ENCODE results near the gene PCDH17. TPM values are rescaled to one million over a fixed set of nuclear protein-coding genes. Genes with fewer than 3 reads are reported as not detected.

Gene PCDH17, protein sequence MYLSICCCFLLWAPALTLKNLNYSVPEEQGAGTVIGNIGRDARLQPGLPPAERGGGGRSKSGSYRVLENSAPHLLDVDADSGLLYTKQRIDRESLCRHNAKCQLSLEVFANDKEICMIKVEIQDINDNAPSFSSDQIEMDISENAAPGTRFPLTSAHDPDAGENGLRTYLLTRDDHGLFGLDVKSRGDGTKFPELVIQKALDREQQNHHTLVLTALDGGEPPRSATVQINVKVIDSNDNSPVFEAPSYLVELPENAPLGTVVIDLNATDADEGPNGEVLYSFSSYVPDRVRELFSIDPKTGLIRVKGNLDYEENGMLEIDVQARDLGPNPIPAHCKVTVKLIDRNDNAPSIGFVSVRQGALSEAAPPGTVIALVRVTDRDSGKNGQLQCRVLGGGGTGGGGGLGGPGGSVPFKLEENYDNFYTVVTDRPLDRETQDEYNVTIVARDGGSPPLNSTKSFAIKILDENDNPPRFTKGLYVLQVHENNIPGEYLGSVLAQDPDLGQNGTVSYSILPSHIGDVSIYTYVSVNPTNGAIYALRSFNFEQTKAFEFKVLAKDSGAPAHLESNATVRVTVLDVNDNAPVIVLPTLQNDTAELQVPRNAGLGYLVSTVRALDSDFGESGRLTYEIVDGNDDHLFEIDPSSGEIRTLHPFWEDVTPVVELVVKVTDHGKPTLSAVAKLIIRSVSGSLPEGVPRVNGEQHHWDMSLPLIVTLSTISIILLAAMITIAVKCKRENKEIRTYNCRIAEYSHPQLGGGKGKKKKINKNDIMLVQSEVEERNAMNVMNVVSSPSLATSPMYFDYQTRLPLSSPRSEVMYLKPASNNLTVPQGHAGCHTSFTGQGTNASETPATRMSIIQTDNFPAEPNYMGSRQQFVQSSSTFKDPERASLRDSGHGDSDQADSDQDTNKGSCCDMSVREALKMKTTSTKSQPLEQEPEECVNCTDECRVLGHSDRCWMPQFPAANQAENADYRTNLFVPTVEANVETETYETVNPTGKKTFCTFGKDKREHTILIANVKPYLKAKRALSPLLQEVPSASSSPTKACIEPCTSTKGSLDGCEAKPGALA (N-terminal part only)
- total RNA-seq: 2.2 TPM
- long read RNA-seq, full-length matches to known transcripts: 1 of 1 reads
- long read RNA-seq, partial matches to known transcripts: 0 of 1 reads
- long read RNA-seq, other reads (novel, unspliced or antisense): 0 of 1 reads

DNA sequence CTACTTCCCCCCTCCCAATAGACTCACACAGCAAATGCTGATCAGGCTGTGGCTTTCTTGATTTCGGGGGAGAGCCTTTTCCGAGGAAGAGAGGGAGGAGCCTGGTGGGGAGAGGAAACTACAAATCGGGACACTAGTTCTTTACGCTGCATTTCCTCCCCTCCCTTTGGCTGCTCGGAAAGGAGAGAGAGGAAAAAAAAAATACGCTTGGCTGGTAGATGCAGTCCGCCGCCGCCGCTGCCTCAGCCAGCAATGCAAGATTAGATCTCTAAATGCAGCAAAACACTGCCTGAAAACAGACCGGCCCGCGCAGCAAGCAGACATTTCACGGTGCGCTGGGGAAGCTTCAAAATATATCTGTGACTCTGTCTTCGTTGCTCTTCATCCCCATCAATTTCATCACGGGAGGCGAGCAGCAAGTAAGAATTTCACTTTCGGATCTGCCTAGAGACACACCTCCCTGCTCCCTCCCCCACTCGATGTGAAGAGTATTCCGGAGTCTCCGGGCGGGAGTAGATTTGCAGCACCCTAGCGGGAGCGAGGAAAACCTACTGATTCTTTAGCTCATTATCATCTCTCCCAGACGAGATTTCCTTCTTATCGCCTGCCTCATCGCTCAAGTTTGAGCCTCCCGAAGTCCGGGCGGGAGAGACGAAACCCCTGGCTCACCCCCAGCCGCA, at the start of gene PCDH17:
Gene PCDH17 (plus strand): TSS at position 149 of the 680 bp plus-strand sequence. CDS start 803 bp downstream, outside the sequence.
- ATAC-seq (ENCODE audit: poor library complexity): peak; percentile 47

DNA sequence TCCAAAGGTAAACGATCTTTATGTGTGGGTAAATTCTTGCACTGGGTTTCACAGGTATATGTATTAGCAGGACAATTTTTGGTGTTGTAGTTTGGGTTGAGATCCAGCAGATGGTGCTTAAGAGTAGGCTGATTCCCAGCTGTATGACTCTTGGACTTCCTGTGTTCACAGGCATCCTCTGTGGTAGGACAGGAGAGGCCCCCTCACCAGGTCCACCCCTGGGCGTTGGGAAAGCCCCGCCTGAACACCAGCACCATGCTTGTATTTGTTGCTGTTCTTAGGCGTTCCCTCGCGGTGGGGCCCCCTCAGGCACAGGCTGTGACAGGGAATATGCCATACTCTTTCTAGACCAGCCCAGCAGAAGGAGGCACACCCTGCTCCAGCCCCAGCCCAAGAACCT, 49.5 kb upstream of the PCDH17 start:
- ATAC-seq (ENCODE audit: poor library complexity) (no peak), DNase-seq (no peak)
- intact Hi-C loops (cut with DNase I): no loop called here

More for the DNA sequence above, at the start of gene PCDH17:
- peak; percentile 44 for DNase-seq
- intact Hi-C loops (cut with DNase I): no loop called here

DNA sequence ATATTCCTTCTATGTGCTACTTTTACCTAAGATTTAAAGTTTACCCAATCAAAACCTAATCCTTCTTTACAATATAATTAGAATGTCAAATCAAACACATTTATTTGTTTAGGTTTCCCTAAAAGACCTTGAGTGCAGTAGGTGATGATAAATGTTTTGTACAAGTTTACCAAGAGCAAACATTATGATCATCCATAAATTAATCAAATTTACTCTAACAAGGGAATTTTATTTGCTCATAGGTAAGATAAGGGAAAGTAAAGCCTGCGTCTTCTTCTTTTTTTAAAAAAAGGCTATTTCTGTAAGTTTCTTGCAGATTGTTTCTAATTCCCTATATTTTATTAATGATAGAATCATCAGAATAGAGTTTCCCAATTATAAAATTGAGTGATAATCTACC, 48.0 kb upstream of the PCDH17 start:
- intact Hi-C loops (cut with DNase I): no loop called here
- DNase-seq (no peak), ATAC-seq (ENCODE audit: poor library complexity) (no peak)

DNA sequence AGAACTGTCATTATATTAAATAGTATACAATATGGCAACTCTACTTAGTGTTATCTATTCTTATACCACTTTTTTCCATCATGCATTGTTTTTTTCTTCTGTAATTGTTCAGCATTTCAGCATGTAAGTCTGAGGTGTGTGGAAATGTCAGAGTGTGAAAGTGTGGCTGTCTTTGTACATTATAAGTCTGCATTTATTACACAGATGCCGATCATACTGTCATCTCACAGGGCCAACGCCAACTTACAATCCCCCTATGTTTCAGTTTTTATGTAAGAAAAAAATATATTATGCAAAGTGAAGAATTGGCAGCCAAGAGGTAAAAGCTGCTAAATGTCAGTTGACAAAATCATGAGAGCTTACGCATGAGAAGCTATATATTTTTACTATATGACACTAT, 42.9 kb upstream of the PCDH17 start:
- intact Hi-C loops (cut with DNase I): no loop called here
- ATAC-seq (ENCODE audit: poor library complexity) (no peak), DNase-seq (no peak)

DNA sequence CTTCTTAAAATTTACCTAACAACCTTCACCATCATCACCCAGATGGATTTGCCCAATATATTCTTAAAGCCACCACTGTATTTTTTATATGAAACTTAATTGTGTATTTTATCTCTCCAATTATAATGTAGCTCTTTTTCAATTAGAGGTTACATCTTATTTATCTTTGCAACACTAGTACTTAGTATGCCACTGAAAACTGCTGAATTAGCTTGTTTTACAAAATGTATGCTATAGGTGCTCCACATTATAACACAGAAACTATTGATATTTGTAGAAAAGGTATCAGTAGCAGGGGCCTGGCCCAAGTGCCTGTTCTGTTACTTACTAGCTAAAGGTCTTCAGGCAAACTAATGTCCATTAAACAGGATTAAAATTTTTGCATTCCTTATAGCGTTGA, 35.8 kb upstream of the PCDH17 start:
- intact Hi-C loops (cut with DNase I): no loop called here
- no peak for DNase-seq
- no peak for ATAC-seq (ENCODE audit: poor library complexity)

DNA sequence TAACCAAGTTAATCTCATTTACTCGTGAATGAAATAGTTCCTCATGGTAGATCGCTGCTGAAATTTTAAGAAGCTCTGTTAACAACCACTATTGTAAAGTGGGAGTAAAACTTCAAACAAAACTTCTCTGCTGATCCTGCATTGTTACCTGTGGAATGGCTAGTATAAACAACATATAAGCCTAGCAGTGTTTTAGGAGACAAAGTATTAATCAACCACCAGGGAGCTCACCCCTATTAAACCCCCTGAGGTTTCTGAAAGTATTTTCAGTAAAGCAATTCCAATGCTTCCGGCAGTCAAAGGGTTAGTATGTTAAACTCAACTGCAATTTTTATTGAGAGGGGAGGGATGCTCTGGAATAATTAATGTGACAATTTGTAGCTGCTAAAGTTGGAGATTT, 30.0 kb upstream of the PCDH17 start:
- ATAC-seq (ENCODE audit: poor library complexity) (no peak), DNase-seq (no peak)
- intact Hi-C loops (cut with DNase I): no loop called here

DNA sequence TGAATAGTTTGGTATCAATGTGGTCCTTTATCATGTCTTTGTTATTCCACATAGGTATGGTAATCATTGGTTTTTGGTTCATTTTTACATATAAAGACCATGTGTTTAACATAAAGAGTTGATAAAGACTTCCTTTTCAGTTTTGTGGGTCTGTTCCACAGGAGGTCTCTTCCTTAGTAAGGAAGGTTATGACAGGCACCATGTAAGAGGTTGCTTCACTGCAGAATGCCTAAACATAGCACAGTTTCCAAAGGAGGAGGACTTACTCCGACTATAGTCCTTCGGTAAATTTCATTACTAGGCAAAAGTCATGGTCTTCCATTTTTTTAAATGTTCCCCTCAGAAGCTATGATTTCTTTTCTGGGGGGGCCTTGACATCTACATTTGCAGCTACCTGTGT, 27.1 kb upstream of the PCDH17 start:
- ATAC-seq (ENCODE audit: poor library complexity): no peak
- intact Hi-C loops (cut with DNase I): no loop called here
- no peak for DNase-seq

DNA sequence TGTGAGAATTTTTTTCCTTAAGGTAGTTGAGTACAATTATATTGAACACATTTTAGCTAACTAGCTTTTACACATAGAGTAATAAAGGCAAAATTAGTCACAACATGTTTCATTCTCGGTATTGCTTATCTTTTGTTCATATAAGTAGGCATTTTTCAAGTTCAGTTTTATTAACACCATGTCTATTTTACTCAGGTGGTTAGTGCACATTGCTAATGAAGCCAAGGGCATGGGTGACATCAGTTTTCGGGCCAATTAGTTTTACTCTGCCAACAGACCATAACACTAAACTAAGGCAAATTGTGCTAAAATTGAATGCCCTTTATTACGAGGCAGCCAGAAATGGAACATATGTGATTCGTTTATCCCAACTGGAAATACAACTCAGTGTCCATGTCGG, 19.6 kb upstream of the PCDH17 start:
- intact Hi-C loops (cut with DNase I): no loop called here
- ATAC-seq (ENCODE audit: poor library complexity): no peak
- no peak for DNase-seq

DNA sequence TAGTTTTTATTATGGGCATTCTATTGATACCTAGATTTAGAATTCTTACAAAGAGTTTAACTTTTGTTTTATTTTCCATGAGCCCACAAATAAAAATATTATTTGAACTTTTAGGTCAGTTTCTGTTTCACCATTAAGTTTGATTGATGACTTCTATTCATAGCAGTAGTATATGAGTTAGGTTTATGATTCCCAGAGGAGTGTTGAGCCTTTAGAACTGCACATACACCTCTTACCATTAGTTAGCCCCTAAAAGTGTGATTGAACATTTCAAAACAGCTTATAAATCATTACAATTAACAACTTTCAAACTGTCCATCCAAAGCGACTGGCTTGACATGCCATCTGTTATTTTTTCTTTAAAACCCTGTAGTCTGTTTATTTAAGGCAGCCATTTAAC, 19.0 kb upstream of the PCDH17 start:
- DNase-seq (no peak), ATAC-seq (ENCODE audit: poor library complexity) (no peak)
- intact Hi-C loops (cut with DNase I): no loop called here

DNA sequence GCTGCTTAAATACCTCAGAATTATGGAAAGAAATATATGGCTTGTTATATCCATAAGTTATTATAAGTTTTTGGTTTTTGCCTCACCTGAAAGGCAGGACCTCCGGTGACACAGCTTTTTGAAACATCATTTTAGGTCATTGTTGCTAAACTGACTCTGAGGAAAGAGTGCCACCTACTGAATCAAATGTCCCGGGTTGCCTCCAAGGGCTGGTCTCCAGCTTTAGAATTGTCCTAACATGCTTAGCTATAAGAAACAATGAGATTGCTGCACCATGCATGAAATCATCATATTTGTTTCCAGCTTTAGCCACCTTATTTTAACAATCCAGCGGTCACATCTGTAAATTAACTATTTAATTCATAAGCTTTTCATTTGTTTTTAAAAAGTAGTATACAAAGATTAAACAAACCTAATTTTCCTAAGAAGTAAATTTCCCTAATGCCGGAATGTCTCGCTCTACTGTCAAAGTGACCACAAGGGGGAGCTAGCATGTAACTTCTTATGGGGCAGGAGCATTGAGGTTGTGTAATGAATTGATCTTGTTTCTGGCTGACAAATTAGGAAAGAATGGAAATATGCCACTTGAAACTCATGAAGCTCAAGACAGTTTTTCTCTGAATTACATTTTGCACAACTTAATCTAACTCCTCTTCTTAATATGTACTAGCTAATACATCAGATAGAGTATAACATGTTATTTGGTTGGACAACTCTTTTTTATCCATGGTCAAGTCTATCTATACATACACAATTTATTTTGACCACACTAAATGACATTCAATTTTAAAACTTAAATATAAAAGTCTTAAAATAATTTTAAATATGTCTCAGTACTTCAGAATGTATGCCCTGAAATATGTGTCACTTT, 6.7 kb upstream of the PCDH17 start:
- DNase-seq (no peak), ATAC-seq (ENCODE audit: poor library complexity) (peak; percentile 57)
- intact Hi-C loops (cut with DNase I): loop anchor here (5.0 kb wide), 1 partner anchor 233 kb away; no protein-coding TSS in a partner anchor

DNA sequence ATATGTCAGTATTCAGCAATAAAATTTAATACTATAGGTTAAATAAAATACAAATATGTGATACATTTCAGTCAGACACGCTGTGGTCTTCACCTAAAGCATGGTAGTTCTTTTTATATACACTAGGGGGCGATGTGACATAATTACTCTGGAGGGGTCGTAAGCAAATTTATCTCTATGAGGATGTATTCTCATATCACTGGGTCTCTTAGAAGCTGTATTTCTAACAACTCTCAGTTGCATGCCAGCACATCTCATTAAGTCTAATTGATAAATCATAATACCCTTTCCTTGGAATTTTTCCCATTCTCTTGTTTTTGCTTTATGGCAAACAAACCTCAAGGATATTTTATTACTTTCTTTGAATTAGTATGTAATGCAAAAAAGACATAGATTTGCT, 3.9 kb upstream of the PCDH17 start:
- ATAC-seq (ENCODE audit: poor library complexity) (no peak), DNase-seq (no peak)
- intact Hi-C loops (cut with DNase I): loop anchor here (5.0 kb wide), 1 partner anchor 230 kb away; no protein-coding TSS in a partner anchor

DNA sequence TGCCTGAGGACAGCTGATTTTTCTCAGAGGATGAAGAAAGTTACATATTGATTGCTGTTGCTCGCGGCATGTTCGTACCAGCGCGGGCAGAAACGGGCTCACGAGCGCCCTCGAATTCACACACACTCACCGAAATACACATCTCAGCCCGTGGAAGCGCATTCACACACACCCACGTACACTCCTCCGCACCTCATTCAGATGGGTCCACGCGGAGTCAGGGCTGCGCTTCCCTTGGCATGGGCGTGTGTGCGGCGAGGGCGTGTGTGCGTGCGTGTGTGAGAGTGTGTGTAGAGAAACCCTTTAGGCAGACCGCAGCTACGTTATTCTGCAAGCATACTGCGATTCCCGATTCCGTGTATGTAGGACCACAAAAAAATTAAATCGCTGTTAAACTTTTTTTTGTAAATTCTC, 2.1 kb upstream of the PCDH17 start:
- DNase-seq (peak; percentile 41), ATAC-seq (ENCODE audit: poor library complexity) (peak; percentile 9)
- intact Hi-C loops (cut with DNase I): loop anchor here (5.0 kb wide), 1 partner anchor 228 kb away; no protein-coding TSS in a partner anchor

DNA sequence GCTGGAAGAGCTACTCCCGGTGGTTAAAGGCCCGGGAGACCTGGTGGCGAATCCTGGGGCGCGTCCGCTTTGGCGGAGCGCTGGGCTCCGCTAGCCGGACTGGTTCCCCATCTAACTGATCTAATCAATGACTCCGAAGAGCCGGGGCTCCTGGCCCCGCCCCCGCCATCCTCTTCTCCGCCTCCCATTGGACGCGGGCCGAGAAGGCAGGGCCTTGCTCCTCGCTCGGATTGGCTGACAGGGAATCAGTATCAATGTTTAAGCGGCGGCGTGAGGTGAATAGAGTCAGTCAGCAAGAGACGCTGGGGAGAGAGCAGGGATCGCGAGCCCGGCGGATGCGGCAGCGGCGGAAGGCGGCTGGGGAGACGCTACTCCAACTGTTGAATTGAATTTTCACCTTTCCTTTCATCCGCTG, 1.7 kb upstream of the PCDH17 start:
- ATAC-seq (ENCODE audit: poor library complexity) (peak; percentile 78), DNase-seq (peak; percentile 92)
- intact Hi-C loops (cut with DNase I): loop anchor here (5.0 kb wide), 1 partner anchor 227 kb away; no protein-coding TSS in a partner anchor

DNA sequence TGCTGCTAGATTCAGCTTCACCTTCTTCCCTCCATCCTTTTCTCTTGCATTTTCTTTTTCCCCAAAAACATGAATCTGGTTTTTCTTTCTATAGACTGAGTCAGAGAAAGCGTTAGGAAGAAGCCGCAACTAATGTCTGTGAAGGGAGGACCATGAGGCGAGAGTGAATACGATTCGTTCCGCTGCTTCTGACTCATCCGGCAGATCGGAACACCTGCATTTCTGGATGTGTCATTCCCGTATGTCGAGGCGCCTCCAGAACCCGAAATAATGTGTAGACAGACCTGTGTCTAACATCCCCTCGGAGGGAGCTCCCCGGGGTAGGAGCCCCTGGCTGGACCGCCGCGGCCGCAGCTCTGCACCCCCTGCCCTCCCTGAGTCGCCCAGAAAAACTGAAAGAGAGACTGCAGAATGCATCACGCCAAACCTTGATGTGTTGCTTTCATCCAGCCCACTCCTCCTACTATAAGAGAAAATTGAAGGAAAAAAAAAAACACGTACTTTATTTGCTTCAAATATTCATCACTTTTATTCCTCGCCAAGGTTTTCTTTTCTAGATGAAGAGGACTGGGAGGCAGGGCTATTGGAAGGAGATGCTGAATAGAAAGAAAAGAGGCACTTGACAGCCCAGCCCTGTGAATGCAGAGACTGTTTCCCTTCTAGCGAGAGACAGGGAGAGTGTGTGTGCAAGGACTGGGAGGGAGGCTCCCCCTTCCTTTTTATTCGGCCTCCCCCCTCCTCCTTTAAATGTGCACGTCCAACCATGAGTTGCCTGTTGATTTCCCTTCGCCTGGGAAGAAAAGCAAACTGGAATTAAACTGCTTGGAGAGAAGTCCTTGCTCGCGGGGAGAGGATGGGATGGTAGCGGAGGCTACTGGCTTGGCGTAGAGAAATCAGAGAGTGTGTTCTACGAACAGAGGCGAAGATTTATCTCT, 616 bp upstream of the PCDH17 start:
- intact Hi-C loops (cut with DNase I): no loop called here
- DNase-seq (no peak), ATAC-seq (ENCODE audit: poor library complexity) (peak; percentile 2)

DNA sequence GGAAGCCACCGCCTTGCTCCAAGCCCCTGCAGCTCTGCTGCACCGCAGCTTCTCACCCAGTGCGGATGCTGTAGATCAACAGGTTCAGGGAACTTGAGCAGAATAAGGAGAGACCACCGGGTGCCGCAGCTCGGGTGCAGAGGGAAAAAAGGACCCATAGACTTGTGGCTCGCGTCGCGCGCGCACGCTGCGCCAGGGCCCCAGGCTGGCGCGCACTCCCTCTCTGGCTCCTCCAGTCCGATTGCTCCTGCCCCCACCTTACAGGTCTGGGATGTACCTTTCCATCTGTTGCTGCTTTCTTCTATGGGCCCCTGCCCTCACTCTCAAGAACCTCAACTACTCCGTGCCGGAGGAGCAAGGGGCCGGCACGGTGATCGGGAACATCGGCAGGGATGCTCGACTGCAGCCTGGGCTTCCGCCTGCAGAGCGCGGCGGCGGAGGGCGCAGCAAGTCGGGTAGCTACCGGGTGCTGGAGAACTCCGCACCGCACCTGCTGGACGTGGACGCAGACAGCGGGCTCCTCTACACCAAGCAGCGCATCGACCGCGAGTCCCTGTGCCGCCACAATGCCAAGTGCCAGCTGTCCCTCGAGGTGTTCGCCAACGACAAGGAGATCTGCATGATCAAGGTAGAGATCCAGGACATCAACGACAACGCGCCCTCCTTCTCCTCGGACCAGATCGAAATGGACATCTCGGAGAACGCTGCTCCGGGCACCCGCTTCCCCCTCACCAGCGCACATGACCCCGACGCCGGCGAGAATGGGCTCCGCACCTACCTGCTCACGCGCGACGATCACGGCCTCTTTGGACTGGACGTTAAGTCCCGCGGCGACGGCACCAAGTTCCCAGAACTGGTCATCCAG, 964 bp downstream of the PCDH17 start:
- DNase-seq (peak; percentile 38), ATAC-seq (ENCODE audit: poor library complexity) (no peak)
- intact Hi-C loops (cut with DNase I): no loop called here

All from Right ventricle myocardium superior (tissue), 1 donor.